Coronary artery (tissue), 2 donors: ENCODE data around the gene OVCH1.

Experiments
- DNase-seq: peaks from one replicate; pipeline ENCODE4 v3.0.0-alpha.2; 2017; ENCODE audit warnings: low spot score
- H3K27ac ChIP-seq, 2 donors: fragments of 200-600 bp; sonication (generic); one replicate each; pipeline ENCODE4 v1.5.1; 2016 to 2019
- H3K4me3 ChIP-seq: fragments of 200-600 bp; sonication (generic); 2 replicates; pipeline ENCODE4 v1.5.1; 2016; ENCODE audit warnings: mild to moderate bottlenecking, moderate library complexity
- CTCF ChIP-seq: fragments of 200-600 bp; sonication (generic); IDR thresholded peaks from one replicate; pipeline ENCODE4 v1.5.1; 2019; ENCODE audit warnings: antibody characterized with exemption

Gene OVCH1

GRCh38 chr12:29416748-29417147 lies 80.7 kb downstream of the OVCH1 start:
- Histone ChIP-seq H3K4me3 (no peak overlapping the region), H3K27ac (no peak overlapping the region)
- no peak for DNase-seq
- no peak for TF ChIP-seq CTCF

GRCh38 chr12:29415111-29415510 lies 82.4 kb downstream of the OVCH1 start:
- DNase-seq: no peak
- Histone ChIP-seq H3K27ac (no peak overlapping the region), H3K4me3 (no peak overlapping the region)
- no peak for TF ChIP-seq CTCF

GRCh38 chr12:29414368-29414767 lies 83.1 kb downstream of the OVCH1 start:
- DNase-seq: no peak
- no peak overlapping the region for H3K4me3 ChIP-seq
- no peak for TF ChIP-seq CTCF
- H3K27ac ChIP-seq: no peak overlapping the region

GRCh38 chr12:29405561-29405960 lies 91.9 kb downstream of the OVCH1 start:
- H3K27ac ChIP-seq: no peak overlapping the region
- no peak for TF ChIP-seq CTCF
- no peak overlapping the region for H3K4me3 ChIP-seq
- DNase-seq: no peak

GRCh38 chr12:29403991-29404390 lies 93.5 kb downstream of the OVCH1 start:
- TF ChIP-seq CTCF: no peak
- Histone ChIP-seq H3K4me3 (no peak overlapping the region), H3K27ac (no peak overlapping the region)
- no peak for DNase-seq

GRCh38 chr12:29402437-29402836 lies 95.0 kb downstream of the OVCH1 start:
- TF ChIP-seq CTCF: no peak
- no peak overlapping the region for H3K27ac ChIP-seq
- no peak for DNase-seq
- H3K4me3 ChIP-seq: no peak overlapping the region

- Histone ChIP-seq H3K4me3 (no peak overlapping the region), H3K27ac (no peak overlapping the region)
- no peak for DNase-seq
- TF ChIP-seq CTCF: no peak
Measured at GRCh38 chr12:29398495-29398894, 99.0 kb downstream of the OVCH1 start.
